ENCODE data around the gene RIMS4. TPM values are rescaled to one million over a fixed set of nuclear protein-coding genes. Genes with fewer than 3 reads are reported as not detected.

RIMS4 gene
- total and polyA plus RNA-seq, 2 of the 8 experiments (the other 6 are each of a cell fraction or from before 2014, with no cell fraction given): 13.3 to 44.2 TPM

DNA sequence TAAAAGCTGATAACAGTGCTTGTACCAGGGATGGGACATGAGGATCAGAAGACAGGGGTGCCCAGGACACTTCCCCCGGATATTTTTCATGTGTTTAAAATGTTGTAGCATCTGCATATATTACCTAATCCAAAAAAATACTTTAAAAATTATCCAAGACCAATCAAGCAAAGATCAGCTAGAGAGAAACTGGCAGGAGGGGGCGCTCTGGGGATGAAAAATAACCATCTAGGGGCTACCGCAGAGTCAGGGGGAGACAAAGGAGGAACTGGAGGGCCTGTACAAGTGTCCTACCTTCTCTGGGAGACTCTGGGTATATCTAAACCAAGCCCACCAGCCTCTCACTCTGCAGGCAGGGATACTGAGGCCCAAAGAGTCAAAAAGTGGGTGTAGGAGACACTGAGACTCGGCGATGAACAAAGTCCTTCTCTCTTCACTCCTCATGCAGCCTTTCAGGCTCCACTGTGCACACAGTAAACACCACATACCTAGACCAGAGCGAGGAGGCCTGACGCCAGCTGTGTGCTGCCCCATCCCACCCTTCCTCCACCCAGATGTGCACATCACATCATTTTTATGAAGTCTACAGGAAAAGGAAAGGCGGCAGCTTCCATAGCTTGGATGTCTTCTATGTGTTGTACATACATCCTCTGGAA is 9.8 kb downstream of the RIMS4 start:
- no peak overlapping the region for H3K9ac ChIP-seq (replicated peaks in 1 of 4; ENCODE audit: extremely low read depth in 1 of 4, low read depth in 3 of 4, low read length in 3 of 4)
- no peak overlapping the region for H4K91ac ChIP-seq (replicated peaks; ENCODE audit: insufficient read length, low read length)
- no peak overlapping the region for H3K27ac ChIP-seq (ENCODE audit: low read depth, low read length)
- H3K23ac ChIP-seq (ENCODE audit: insufficient read length): no peak overlapping the region
- no peak overlapping the region for H3K4me2 ChIP-seq (ENCODE audit: insufficient read depth in 1 of 2, low read depth in 2 of 2, low read length in 2 of 2)
- DNase-seq (ENCODE audit: low read depth in 1 of 2, low spot score in 2 of 2) (peak in 1 of 2 experiments; percentile 75), FAIRE-seq (no peak)
- peaks cover 5 to 9% (median 7%) of the 10 kb centered on the region in 4 experiments for H3K4me1 ChIP-seq (replicated peaks in 1 of 4; ENCODE audit: control insufficient read depth in 3 of 4, insufficient read depth in 4 of 4, low read length in 3 of 4)
- no peaks in the 10 kb centered on the region for H3K27me3 ChIP-seq (replicated peaks in 1 of 4; ENCODE audit: control insufficient read depth in 3 of 4, extremely low read depth in 1 of 4, insufficient read depth in 3 of 4, low read length in 3 of 4)
- H3K4ac ChIP-seq (replicated peaks; ENCODE audit: insufficient read length, low read depth, low read length): no peak overlapping the region
- H3K14ac ChIP-seq (ENCODE audit: insufficient read length): no peak overlapping the region
- POLR2A ChIA-PET (ENCODE audit: partially characterized antibody): interaction anchor here (1.2 kb wide), 2 partner anchors 11 to 63 kb away, joined by 3 read pairs; no protein-coding TSS in a partner anchor
- peaks cover 0 to 6% of the 10 kb centered on the region in 2 experiments for H4K20me1 ChIP-seq (replicated peaks in 1 of 2; ENCODE audit: control insufficient read depth in 1 of 2, insufficient read depth in 2 of 2, low read length in 2 of 2)
- H2AFZ ChIP-seq (ENCODE audit: low read length): no peak overlapping the region
- no peak overlapping the region; the same call in 1 of the 2 replicates for H2BK12ac ChIP-seq (ENCODE audit: low read depth, low read length)
- H3K79me2 ChIP-seq (ENCODE audit: control insufficient read depth in 1 of 2, insufficient read depth in 2 of 2, low read length in 2 of 2): 0 out of 4 replicates have a peak, but pooled peaks cover 0 to 2% of the 10 kb centered on the region in 2 experiments
- peaks cover 0 to 4% (median 0%) of the 10 kb centered on the region in 4 experiments; a peak in 1 of 8 replicates for H3K36me3 ChIP-seq (ENCODE audit: control insufficient read depth in 2 of 4, insufficient read depth in 4 of 4, low read length in 3 of 4)
- no peak overlapping the region for H2BK20ac ChIP-seq (ENCODE audit: low read length)
- H3K79me1 ChIP-seq (ENCODE audit: low read depth, low read length): peaks cover 7% of the 10 kb centered on the region
- no peak overlapping the region for H2BK15ac ChIP-seq (ENCODE audit: low read length)
- H4K8ac ChIP-seq (ENCODE audit: extremely low read depth, insufficient read depth, low read length): no peak overlapping the region
- no peaks in the 10 kb centered on the region for H3K9me3 ChIP-seq (ENCODE audit: insufficient read depth in 2 of 2, low read depth in 1 of 2, low read length in 1 of 2)
- H3K23me2 ChIP-seq (ENCODE audit: low read depth, low read length): peaks cover 4% of the 10 kb centered on the region
- no peak overlapping the region for H2AK5ac ChIP-seq (ENCODE audit: low read depth, low read length)
- 69% methylated on average over 8 of the region's 8 CpGs; no CpG with 5 or more reads in 1 of the 2 experiments for WGBS, 2 experiments (ENCODE audit: extremely low coverage in 1 of 2, insufficient coverage in 1 of 2, insufficient read length in 1 of 2, insufficient replicate concordance in 2 of 2, low coverage in 1 of 2, low lambda C conversion rate in 2 of 2, missing lambda C conversion rate in 1 of 2)
- H3K4me3 ChIP-seq (ENCODE audit: extremely low read depth in 1 of 4, insufficient read depth in 2 of 4, low read depth in 3 of 4, low read length in 4 of 4): no peak overlapping the region
- H3K56ac ChIP-seq (replicated peaks; ENCODE audit: insufficient read length, low read depth, low read length): no peak overlapping the region
- no peak overlapping the region for H2BK5ac ChIP-seq (ENCODE audit: low read depth, low read length)
- no peak overlapping the region for H2BK120ac ChIP-seq (replicated peaks; ENCODE audit: low read depth, low read length)
- no peak overlapping the region for H3K18ac ChIP-seq (ENCODE audit: extremely low read depth, low read length)
- CTCF ChIA-PET (ENCODE audit: partially characterized antibody): interaction anchor here (0.7 to 12.1 kb wide), 39 partner anchors 8 to 150 kb away, joined by 3 to 170 read pairs (median 4); no protein-coding TSS in a partner anchor
- no peak overlapping the region for H4K5ac ChIP-seq (ENCODE audit: insufficient read length, low read depth, low read length)
- TF ChIP-seq CTCF (IDR thresholded peaks at IDR 0.05; ENCODE audit: control extremely low read depth in 1 of 3, insufficient read depth in 1 of 3, low read depth in 1 of 3, low read length in 3 of 3): peak in 2 of 3 experiments; percentile 45 to 67; a peak in 3 of 4 replicates
- TF ChIP-seq RAD21 (IDR thresholded peaks at IDR 0.05 in 1 of 2, conservative IDR thresholded peaks at IDR 0.05 in 1 of 2; ENCODE audit: low read depth in 2 of 2, low read length in 2 of 2): peak; percentile 64 to 72
- no peak for TF ChIP-seq TBP (IDR thresholded peaks at IDR 0.05; ENCODE audit: low read depth, low read length)

Measured in H1 (cell line).